Fibroblast of pulmonary artery (primary cell): ENCODE results near the gene NANS.
A peak's percentile ranks its signal among the peaks of the same experiment; 100 is the strongest.

Experiments used
- DNase-seq: peaks from one replicate; pipeline ENCODE4 v3.0.0-alpha.2; 2010; ENCODE audit warnings: low read depth
- H3K4me3 ChIP-seq: replicated peaks from 2 replicates; pipeline ENCODE4 v1.5.1; 2011; ENCODE audit warnings: low read depth, mild to moderate bottlenecking, control low read depth, low read length, moderate library complexity
- TF ChIP-seq, protein P1 (sequence below): IDR thresholded peaks from 2 replicates; pipeline ENCODE4 v1.5.1; 2011; ENCODE audit warnings: mild to moderate bottlenecking, control low read depth, low read length, inconsistent platforms; ENCODE audit errors: missing control alignments

The NANS gene

DNA sequence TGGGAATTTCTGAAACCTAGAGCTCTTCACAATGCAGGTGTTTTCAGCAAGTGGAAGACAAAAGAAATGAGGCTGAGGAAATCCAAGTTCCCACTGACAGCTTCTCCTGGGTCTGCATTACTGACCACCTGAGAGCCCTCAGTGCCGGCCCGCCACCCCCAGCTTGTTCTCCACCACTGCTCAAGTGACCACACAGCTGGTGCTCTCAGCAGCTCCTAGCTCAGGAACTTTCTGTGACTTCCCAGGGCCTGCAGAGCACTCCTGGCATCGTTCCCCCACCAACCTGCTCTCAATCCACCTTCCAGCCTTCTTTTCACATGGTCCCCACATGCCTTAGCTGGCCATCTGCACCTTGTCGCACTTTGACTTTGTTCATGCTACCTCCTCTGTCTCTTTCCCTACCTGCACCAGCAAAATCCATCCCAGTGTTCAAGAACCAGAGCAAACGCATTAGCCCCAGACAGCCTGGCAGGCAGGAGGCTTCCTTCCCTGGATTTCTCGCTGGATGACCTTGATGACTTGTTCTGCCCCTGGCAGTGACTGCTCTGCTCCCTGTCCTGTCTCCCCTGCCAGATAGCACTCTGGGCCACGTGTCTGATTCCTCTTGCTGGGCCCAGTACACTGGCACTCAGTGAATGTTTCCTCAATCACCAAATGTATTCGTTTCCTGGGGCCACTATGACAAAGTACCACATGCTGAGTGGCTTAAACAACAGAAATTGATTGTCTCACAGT, 35.1 kb upstream of the NANS start:
- no peak overlapping the region for H3K4me3 ChIP-seq
- TF ChIP-seq, protein P1, sequence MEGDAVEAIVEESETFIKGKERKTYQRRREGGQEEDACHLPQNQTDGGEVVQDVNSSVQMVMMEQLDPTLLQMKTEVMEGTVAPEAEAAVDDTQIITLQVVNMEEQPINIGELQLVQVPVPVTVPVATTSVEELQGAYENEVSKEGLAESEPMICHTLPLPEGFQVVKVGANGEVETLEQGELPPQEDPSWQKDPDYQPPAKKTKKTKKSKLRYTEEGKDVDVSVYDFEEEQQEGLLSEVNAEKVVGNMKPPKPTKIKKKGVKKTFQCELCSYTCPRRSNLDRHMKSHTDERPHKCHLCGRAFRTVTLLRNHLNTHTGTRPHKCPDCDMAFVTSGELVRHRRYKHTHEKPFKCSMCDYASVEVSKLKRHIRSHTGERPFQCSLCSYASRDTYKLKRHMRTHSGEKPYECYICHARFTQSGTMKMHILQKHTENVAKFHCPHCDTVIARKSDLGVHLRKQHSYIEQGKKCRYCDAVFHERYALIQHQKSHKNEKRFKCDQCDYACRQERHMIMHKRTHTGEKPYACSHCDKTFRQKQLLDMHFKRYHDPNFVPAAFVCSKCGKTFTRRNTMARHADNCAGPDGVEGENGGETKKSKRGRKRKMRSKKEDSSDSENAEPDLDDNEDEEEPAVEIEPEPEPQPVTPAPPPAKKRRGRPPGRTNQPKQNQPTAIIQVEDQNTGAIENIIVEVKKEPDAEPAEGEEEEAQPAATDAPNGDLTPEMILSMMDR = no peak
- DNase-seq = no peak

DNA sequence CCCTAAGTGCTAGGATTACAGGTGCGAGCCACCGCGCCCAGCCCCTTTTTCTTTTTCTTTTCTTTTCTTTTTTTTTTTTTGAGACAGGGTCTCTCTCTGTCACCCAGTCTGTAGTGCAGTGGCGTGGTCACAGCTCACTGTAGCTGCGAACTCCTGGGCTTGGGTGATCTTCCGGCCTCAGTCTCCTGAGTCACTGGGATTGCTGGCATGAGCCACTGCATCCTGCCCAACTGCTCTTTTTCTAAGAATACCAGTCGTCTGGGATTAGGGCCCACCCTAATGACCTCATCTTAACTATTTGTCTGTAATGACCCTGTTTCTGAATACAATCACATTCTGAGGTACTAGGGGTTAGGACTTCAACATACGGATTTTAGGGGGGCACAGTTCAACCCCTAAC, 34.1 kb upstream of the NANS start:
- DNase-seq = peak; percentile 38
- TF ChIP-seq, protein P1 = no peak
- H3K4me3 ChIP-seq = no peak overlapping the region

DNA sequence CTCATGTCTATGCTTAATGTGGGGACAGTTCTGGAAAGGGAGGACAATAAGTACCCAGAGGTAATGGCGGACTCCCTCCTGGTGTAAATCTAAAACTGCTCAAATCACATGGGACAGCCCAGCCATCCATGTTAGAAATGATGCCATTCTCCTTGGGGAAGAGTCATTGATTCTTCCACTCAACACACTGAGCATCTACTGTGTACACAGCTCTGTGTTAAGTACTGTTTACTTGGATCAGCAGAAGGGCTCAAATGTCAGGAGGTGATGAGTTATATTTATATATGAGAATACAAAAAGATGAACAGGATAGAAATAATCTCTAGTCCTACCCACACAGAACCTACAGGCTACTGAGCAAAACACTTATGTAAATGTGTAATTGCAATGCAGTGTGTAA, 31.8 kb upstream of the NANS start:
- TF ChIP-seq, protein P1 = no peak
- no peak for DNase-seq
- H3K4me3 ChIP-seq = no peak overlapping the region

- TF ChIP-seq, protein P1 = no peak
- DNase-seq = no peak
These were observed 25.4 kb upstream of the NANS start for GRCh38 chr9:98031169-98031568.

GRCh38 chr9:98031935-98032334, 24.6 kb upstream of the NANS start:
- DNase-seq = peak; percentile 33
- TF ChIP-seq, protein P1 = no peak

More at GRCh38 chr9:98031169-98031568, 25.4 kb upstream of the NANS start:
- H3K4me3 ChIP-seq = no peak overlapping the region

GRCh38 chr9:98034593-98035546, 21.7 kb upstream of the NANS start:
- TF ChIP-seq, protein P1 = peak; percentile 81
- no peak overlapping the region for H3K4me3 ChIP-seq
- DNase-seq = peak; percentile 83

More at GRCh38 chr9:98031935-98032334, 24.6 kb upstream of the NANS start:
- H3K4me3 ChIP-seq = no peak overlapping the region
